Type B pancreatic cell (in vitro differentiated cells): ENCODE results near the gene MRPL28. TPM values are rescaled to one million over a fixed set of nuclear protein-coding genes. Genes with fewer than 3 reads are reported as not detected.
"Not testable (repeated sequence)": the region's sequence is repeated elsewhere in the genome, so short reads cannot be mapped to it uniquely, and the experiment has no call there.

Experiments
- DNase-seq: peaks from one replicate; pipeline ENCODE4 v3.0.0; 2021; ENCODE audit warnings: mixed read lengths; ENCODE audit not compliant: unreplicated experiment; ENCODE audit errors: extremely low spot score
- H3K27ac Mint-ChIP-seq: 2 replicates; pipeline ENCODE4 v1.8.0; 2021; ENCODE audit warnings: mild to moderate bottlenecking, mixed read lengths
- H3K27me3 Mint-ChIP-seq: 2 replicates; pipeline ENCODE4 v1.8.0; 2021; ENCODE audit warnings: mixed read lengths
- H3K36me3 Mint-ChIP-seq: 2 replicates; pipeline ENCODE4 v1.8.0; 2021; ENCODE audit warnings: mixed read lengths
- H3K4me1 Mint-ChIP-seq: one replicate; pipeline ENCODE4 v1.8.0; 2021; ENCODE audit warnings: mixed read lengths; ENCODE audit not compliant: unreplicated experiment
- H3K4me3 Mint-ChIP-seq: 2 replicates; pipeline ENCODE4 v1.8.0; 2021; ENCODE audit warnings: mild to moderate bottlenecking, mixed read lengths
- H3K9me3 Mint-ChIP-seq: 2 replicates; pipeline ENCODE4 v1.8.0; 2021; ENCODE audit warnings: mixed read lengths
- total RNA-seq: library from RNA; stranded (reverse); gene quantifications from 2 replicates; pipeline ENCODE4 v1.2.1, GENCODE V29; 2021; ENCODE audit warnings: low replicate concordance
- TF ChIP-seq, protein P1 (sequence below): fragments of 200-600 bp; sonication (generic); conservative IDR thresholded peaks from 2 replicates; pipeline ENCODE4 v1.5.0; 2021; ENCODE audit warnings: antibody characterized with exemption, mild to moderate bottlenecking

The MRPL28 gene
- total RNA-seq, 1 donor from 2014 or later: 75.3 TPM

DNA sequence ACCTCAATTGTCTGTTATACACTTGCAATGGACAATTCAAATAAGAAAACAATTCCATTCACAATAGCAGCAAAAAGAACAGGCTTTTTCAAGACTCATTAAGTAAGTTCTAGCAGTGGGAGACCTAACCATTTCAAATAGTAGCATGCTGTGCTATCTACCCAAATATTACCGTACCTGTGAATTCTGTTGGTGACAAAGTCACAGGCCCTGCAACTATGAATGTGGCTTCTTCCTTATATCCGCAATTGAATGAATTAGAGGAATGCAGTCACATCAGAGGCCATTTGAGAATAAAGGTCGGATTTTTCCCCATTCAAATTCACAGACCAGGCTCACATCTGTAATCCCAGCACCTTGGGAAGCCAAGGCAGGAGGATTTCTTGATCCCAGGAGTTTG lies 25.9 kb upstream of the MRPL28 start:
- no peaks in the 10 kb centered on the region for H3K9me3 Mint-ChIP-seq

DNA sequence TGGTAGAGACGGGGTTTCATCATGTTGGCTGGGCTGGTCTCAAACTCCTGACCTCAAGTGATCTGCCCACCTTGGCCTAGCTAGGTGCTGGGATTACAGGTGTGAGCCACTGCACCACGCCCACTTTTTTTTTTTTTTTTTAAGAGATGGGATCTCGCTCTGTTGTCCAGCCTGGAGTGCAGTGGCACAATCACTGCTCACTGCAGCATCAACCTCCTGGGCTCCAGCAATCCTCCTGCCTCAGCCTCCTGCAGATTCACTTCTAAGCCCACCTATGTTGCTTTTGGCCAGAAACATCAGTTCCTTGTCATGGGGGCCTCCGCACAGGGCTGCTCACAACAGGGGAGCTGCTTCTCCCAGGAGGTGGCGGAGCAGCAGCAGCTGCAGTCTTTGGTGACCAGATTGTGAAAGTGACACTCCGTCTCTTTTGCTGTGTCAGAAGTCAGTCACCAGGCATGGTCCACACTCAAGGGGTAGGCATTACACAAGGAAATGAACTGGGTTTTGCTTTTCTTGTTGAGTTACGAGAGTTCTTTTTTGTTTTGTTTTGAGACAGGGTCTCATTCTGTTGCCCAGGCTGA lies 22.2 kb upstream of the MRPL28 start:
- Mint-ChIP-seq H3K27ac (no peak overlapping the region), H3K4me1 (peaks cover 28% of the 10 kb centered on the region), H3K36me3 (no peaks in the 10 kb centered on the region), H3K9me3 (no peaks in the 10 kb centered on the region), H3K4me3 (no peak overlapping the region), H3K27me3 (no peaks in the 10 kb centered on the region)
- DNase-seq: no peak
- TF ChIP-seq, protein P1, sequence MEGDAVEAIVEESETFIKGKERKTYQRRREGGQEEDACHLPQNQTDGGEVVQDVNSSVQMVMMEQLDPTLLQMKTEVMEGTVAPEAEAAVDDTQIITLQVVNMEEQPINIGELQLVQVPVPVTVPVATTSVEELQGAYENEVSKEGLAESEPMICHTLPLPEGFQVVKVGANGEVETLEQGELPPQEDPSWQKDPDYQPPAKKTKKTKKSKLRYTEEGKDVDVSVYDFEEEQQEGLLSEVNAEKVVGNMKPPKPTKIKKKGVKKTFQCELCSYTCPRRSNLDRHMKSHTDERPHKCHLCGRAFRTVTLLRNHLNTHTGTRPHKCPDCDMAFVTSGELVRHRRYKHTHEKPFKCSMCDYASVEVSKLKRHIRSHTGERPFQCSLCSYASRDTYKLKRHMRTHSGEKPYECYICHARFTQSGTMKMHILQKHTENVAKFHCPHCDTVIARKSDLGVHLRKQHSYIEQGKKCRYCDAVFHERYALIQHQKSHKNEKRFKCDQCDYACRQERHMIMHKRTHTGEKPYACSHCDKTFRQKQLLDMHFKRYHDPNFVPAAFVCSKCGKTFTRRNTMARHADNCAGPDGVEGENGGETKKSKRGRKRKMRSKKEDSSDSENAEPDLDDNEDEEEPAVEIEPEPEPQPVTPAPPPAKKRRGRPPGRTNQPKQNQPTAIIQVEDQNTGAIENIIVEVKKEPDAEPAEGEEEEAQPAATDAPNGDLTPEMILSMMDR: no peak

More for the DNA sequence above, 25.9 kb upstream of the MRPL28 start:
- TF ChIP-seq, protein P1: no peak
- Mint-ChIP-seq H3K4me3 (peak overlapping the region; percentile 95), H3K27ac (peak overlapping the region; percentile 95), H3K36me3 (no peaks in the 10 kb centered on the region), H3K27me3 (no peaks in the 10 kb centered on the region), H3K4me1 (peaks cover 12% of the 10 kb centered on the region)
- no peak for DNase-seq

DNA sequence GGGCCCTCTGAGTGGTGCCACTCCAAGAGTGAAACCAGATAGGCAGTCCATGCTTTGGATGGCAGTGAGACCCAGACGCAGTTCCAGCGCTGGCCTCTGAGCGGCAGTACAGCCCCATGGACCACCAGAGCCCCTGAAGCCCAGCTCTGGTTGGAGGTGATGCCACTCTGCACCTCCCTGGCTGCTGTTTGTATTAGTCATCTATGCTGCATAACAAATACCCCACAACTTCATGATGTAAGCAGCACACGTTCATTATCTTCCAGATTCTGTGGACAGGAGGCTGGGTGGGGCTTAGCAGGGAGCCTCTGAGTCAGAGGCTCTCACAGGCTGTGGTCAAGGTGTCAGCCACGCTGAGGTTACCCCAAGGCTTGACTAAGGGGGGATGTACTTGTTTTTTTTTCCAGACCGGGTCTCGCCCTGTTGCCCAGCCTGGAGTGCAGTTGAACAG lies 21.6 kb upstream of the MRPL28 start:
- H3K36me3 Mint-ChIP-seq: no peaks in the 10 kb centered on the region
- H3K9me3 Mint-ChIP-seq: no peaks in the 10 kb centered on the region
- no peak overlapping the region for H3K4me3 Mint-ChIP-seq
- H3K4me1 Mint-ChIP-seq: peaks cover 30% of the 10 kb centered on the region
- TF ChIP-seq, protein P1: peak; percentile 84
- H3K27me3 Mint-ChIP-seq: no peaks in the 10 kb centered on the region
- H3K27ac Mint-ChIP-seq: no peak overlapping the region
- DNase-seq: peak; percentile 77

DNA sequence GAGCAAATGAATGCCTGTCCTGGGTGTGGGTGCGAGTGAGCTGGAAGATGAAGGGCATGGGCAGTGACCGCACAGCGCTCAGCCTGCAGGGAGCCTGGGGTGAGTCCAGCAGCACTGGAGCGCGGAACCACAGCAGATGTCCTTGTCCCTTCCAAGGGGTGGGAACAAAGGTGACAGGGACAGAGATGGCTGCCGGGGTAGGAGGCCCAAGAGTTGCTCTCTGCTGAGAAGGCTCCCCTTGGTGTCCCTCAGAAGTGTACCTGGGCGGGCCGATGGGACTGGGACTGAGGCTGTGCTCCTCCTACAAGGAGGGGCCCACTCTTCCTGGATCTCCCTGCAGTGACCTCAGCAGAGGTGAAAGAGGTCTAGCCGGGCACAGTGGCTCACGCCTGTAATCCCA lies 19.0 kb upstream of the MRPL28 start:
- H3K27ac Mint-ChIP-seq: no peak overlapping the region
- H3K4me3 Mint-ChIP-seq: no peak overlapping the region
- no peaks in the 10 kb centered on the region for H3K9me3 Mint-ChIP-seq
- DNase-seq: no peak
- peaks cover 26% of the 10 kb centered on the region for H3K4me1 Mint-ChIP-seq
- H3K27me3 Mint-ChIP-seq: no peaks in the 10 kb centered on the region
- TF ChIP-seq, protein P1: no peak
- H3K36me3 Mint-ChIP-seq: no peaks in the 10 kb centered on the region

DNA sequence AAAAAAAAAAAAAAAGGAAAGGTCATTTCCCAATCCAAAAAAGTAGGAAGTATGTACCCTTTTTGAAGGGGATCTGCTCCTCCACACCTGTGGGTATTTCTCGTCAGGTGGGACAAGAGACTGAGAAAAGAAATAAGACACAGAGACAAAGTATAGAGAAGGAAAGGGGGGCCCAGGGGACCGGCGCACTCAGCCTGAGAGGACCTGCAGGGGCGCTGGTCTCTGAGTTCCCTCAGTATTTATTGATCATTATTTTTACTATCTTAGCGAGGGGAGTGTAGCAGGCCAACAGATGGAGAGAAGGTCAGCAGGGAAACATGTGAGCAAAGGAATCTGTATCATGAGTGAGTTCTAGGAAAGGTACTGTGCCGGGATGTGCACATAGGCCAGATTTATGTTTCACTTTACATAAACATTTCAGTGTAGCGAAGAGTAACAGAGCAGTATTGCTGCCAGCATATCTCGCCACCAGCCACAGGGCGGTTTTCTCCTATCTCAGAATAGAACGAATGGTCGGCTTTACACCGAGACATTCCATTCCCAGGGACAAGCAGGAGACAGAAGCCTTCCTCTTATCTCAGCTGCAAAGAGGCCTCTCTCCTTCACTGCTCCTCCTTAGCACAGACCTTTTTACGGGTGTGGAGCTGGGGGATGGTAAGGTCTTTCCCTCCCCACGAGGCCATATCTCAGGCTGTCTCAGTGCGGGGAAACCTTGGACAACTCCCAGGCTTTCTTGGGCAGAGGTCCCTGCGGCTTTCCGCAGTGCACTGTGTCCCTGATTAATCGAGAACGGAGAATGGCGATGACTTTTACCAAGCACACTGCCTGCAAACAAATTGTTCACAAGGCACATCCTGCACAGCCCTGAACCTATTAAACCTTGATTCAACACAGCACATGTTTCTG lies 17.7 kb upstream of the MRPL28 start:
- TF ChIP-seq, protein P1: peak; percentile 35
- H3K27me3 Mint-ChIP-seq, H3K9me3 Mint-ChIP-seq, DNase-seq, H3K36me3 Mint-ChIP-seq: not testable (repeated sequence)
- Mint-ChIP-seq H3K4me1 (peaks cover 39% of the 10 kb centered on the region), H3K4me3 (peak overlapping the region; percentile 35), H3K27ac (peak overlapping the region; percentile 48)
